ENCODE measurements around the gene AK6.
A peak's percentile ranks its signal among the peaks of the same experiment; 100 is the strongest.

AK6 gene

DNA sequence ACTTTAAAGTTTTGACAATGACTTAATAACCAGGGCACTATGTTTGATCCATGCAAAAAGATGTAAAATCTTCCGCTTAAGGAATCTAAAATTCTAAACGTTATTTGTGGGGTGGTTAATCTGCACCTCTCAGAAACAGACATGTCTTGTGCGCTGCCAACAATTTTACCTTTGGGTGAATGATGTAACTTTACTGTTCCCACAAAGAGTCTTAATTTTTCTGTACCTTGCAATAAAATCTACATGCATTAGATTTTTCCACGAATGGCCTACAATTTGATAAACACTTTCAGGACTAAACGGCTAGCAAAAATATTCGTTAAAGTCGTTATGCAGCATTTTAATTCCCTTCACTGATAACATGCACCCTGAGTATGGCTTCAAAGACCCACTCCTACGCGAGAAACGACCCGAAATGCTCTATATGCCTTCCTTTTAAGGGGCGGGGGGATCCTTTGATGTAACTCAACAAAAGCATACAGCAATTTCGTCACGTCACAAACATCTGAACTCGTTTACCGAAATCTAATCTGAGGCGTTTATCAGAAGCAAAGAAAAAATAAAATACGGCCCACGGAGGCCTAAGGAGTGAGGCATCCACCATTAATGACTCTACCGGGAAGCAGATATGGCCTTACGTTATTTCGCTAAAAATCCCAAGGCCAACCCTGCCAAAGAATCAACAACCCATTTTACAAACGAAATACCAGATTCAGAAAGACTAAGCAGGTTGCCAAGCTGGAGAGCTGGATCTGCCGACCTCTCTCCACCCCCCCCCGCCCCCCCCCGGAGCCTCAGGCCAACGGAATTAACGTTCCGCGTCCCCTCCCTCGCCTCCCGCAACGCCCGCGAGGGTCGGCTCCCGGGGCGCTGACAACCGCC is 621 bp downstream of the AK6 start:
- CTCF ChIA-PET: no interaction called here
- POLR2A ChIA-PET: no interaction called here
- peak; percentile 13 for DNase-seq (ENCODE audit: extremely low spot score)
- TF ChIP-seq FOXM1 (IDR thresholded peaks at IDR 0.05; ENCODE audit: borderline replicate concordance) (peak; percentile 85), ZNF384 (IDR thresholded peaks at IDR 0.05) (no peak)

DNA sequence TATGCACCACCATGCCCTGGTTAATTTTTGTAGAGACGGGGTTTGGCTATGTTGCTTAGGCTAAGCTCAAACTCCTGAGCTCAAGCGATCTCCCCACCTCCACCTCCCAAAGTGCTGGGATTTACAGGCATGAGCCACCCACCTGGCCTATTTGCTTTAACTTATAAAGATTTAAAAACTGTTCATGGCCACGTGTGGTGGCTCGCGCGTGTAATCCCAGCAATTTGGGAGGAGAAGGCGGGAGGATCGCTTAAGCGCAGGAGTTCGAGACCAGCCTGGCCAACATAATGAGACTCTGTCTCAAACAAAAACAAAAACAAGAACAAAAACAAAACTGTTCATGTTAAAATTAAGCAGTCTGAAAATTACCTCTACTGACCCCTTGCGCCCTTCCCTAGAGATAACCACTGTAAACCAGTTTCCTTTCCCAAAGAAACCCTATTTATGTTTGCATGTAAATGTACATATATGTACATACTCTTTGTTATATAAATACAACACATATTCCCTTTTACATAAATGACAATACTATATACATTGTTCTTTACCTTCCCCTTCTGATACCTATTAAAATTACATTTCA is 1.5 kb downstream of the AK6 start:
- ChIA-PET CTCF (interaction anchor here (0.9 kb wide), 1 partner anchor 159 kb away, joined by 3 read pairs; no protein-coding TSS in a partner anchor), POLR2A (no interaction called here)
- DNase-seq (ENCODE audit: extremely low spot score): no peak
- TF ChIP-seq ELF4 (IDR thresholded peaks at IDR 0.05) (no peak), ARNT (IDR thresholded peaks at IDR 0.05) (no peak), L3MBTL2 (conservative IDR thresholded peaks at IDR 0.05) (no peak), FOXK2 (IDR thresholded peaks at IDR 0.05) (no peak), ZNF384 (IDR thresholded peaks at IDR 0.05) (no peak), BHLHE40 (IDR thresholded peaks at IDR 0.05; ENCODE audit: borderline replicate concordance) (no peak), SP1 (IDR thresholded peaks at IDR 0.05) (no peak), HDGF (IDR thresholded peaks at IDR 0.05; ENCODE audit: borderline replicate concordance) (no peak), NFRKB (IDR thresholded peaks at IDR 0.05) (no peak), FOXA1 (IDR thresholded peaks at IDR 0.05) (no peak), LEF1 (IDR thresholded peaks at IDR 0.05; ENCODE audit: borderline replicate concordance) (no peak), CTBP1 (IDR thresholded peaks at IDR 0.05; ENCODE audit: borderline replicate concordance) (no peak), FOXM1 (IDR thresholded peaks at IDR 0.05; ENCODE audit: borderline replicate concordance) (no peak), SUZ12 (IDR thresholded peaks at IDR 0.05) (no peak), TARDBP (IDR thresholded peaks at IDR 0.05) (no peak)
- TF ChIP-seq, protein P1, sequence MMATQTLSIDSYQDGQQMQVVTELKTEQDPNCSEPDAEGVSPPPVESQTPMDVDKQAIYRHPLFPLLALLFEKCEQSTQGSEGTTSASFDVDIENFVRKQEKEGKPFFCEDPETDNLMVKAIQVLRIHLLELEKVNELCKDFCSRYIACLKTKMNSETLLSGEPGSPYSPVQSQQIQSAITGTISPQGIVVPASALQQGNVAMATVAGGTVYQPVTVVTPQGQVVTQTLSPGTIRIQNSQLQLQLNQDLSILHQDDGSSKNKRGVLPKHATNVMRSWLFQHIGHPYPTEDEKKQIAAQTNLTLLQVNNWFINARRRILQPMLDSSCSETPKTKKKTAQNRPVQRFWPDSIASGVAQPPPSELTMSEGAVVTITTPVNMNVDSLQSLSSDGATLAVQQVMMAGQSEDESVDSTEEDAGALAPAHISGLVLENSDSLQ (IDR thresholded peaks at IDR 0.05): no peak

DNA sequence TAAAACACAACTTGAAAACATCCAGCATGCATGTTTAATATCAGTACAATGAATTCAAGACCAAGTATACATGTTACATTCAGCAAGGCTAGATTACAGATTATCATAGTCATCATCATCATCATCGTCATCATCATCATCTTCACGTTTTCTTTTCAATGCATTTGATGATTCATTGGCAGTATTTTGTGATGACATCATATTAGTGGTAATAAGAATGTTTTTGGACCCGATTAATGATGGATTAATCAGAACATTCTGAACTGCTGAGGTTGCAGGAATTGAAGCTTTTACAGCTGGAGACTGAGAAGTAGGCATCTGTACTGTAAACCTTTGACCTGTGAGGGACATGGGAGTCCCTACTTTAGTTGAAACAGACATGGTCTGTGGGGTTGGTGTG is 4.5 kb downstream of the AK6 start:
- ChIA-PET POLR2A (no interaction called here), CTCF (no interaction called here)
- TF ChIP-seq, protein P1 (IDR thresholded peaks at IDR 0.05): no peak
- TF ChIP-seq FOXK2 (IDR thresholded peaks at IDR 0.05) (no peak), ZNF384 (IDR thresholded peaks at IDR 0.05) (no peak), SUZ12 (IDR thresholded peaks at IDR 0.05) (no peak), FOXM1 (IDR thresholded peaks at IDR 0.05; ENCODE audit: borderline replicate concordance) (no peak), LEF1 (IDR thresholded peaks at IDR 0.05; ENCODE audit: borderline replicate concordance) (no peak), SP1 (IDR thresholded peaks at IDR 0.05) (no peak), BHLHE40 (IDR thresholded peaks at IDR 0.05; ENCODE audit: borderline replicate concordance) (no peak)
- DNase-seq (ENCODE audit: extremely low spot score): no peak

DNA sequence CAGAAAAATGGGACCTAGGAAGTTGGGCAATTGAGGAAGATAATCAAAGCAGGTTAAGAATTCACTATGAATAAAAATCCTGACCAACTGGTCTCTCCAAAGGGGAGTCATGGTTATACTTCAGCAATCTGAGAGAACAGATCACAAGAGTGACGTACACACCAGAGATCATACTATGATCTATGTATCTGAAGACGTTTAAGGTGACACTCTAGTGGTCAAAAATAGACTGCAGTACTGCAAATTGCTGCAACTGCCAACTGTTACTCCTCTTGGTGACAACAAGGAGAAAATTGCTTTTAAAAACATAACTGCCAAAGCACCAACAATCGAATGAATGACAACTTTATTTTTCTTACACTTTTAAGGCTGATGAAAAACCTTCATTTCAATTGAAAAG is 4.9 kb downstream of the AK6 start:
- CTCF ChIA-PET: no interaction called here
- DNase-seq (ENCODE audit: extremely low spot score): peak; percentile 28
- TF ChIP-seq, protein P1 (IDR thresholded peaks at IDR 0.05): peak; percentile 19; the same call in 1 of the 2 replicates
- no peak for TF ChIP-seq LEF1 (IDR thresholded peaks at IDR 0.05; ENCODE audit: borderline replicate concordance)
- POLR2A ChIA-PET: no interaction called here

DNA sequence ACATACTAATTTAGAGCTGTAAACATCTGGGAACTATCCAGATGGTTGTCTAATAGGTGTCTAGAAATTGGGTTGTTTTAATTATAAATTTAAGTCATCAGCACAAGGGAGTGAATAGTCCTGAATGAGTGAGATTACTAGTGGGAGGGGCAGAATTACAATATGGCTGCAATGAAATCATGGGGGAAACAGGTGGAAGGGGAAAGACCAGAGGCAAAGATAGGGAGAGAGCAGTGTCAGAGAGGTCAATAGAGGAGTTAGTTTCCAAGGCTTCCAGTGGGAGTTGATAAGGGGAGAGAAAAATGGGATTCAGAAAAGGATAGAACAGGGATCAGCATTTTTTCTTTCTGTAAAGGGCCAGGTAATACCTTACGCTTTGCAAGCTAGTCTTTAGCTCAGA is 8.9 kb downstream of the AK6 start:
- no peak for TF ChIP-seq SP1 (IDR thresholded peaks at IDR 0.05)
- no peak for TF ChIP-seq FOXA1 (IDR thresholded peaks at IDR 0.05)
- TF ChIP-seq TARDBP (IDR thresholded peaks at IDR 0.05): no peak
- no peak for TF ChIP-seq NFRKB (IDR thresholded peaks at IDR 0.05)
- TF ChIP-seq L3MBTL2 (conservative IDR thresholded peaks at IDR 0.05): no peak
- no peak for TF ChIP-seq ARNT (IDR thresholded peaks at IDR 0.05)
- no peak for TF ChIP-seq ELF4 (IDR thresholded peaks at IDR 0.05)
- TF ChIP-seq, protein P1 (IDR thresholded peaks at IDR 0.05): no peak
- TF ChIP-seq FOXM1 (IDR thresholded peaks at IDR 0.05; ENCODE audit: borderline replicate concordance): no peak
- no peak for TF ChIP-seq LEF1 (IDR thresholded peaks at IDR 0.05; ENCODE audit: borderline replicate concordance)
- no peak for TF ChIP-seq SUZ12 (IDR thresholded peaks at IDR 0.05)
- CTCF ChIA-PET: no interaction called here
- DNase-seq (ENCODE audit: extremely low spot score): no peak
- POLR2A ChIA-PET: interaction anchor here (1.0 kb wide), 1 partner anchor 28 kb away, joined by 5 read pairs; the partner anchor contains the start of gene CCDC125

DNA sequence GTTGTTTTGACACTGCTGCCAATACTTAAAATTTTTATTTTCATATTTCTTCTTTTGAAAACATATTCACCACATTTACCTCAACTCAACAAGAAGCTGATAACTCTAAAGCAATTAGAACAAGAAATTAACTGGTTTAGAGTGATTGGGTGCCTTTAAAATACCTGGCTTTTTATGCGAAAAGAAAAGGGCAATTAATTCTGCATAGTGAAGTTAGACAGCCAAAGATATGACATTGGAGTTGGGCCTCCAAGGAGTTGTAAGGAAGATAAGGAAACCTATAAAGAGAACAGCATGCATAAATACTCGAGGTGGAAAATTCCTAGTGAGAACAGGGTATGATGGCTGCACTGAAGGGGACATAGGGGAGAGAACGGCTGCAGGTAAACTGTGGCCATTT is 9.6 kb downstream of the AK6 start:
- TF ChIP-seq SP1 (IDR thresholded peaks at IDR 0.05): no peak
- TF ChIP-seq ZNF384 (IDR thresholded peaks at IDR 0.05): no peak
- no peak for TF ChIP-seq BHLHE40 (IDR thresholded peaks at IDR 0.05; ENCODE audit: borderline replicate concordance)
- TF ChIP-seq, protein P1 (IDR thresholded peaks at IDR 0.05): no peak
- no peak for TF ChIP-seq HDGF (IDR thresholded peaks at IDR 0.05; ENCODE audit: borderline replicate concordance)
- no peak for TF ChIP-seq ELF4 (IDR thresholded peaks at IDR 0.05)
- TF ChIP-seq CTBP1 (IDR thresholded peaks at IDR 0.05; ENCODE audit: borderline replicate concordance): no peak
- no peak for TF ChIP-seq L3MBTL2 (conservative IDR thresholded peaks at IDR 0.05)
- no peak for TF ChIP-seq LEF1 (IDR thresholded peaks at IDR 0.05; ENCODE audit: borderline replicate concordance)
- no peak for TF ChIP-seq NFRKB (IDR thresholded peaks at IDR 0.05)
- TF ChIP-seq FOXK2 (IDR thresholded peaks at IDR 0.05): no peak
- no peak for TF ChIP-seq FOXA1 (IDR thresholded peaks at IDR 0.05)
- TF ChIP-seq SUZ12 (IDR thresholded peaks at IDR 0.05): no peak
- TF ChIP-seq ARNT (IDR thresholded peaks at IDR 0.05): no peak
- no peak for TF ChIP-seq TARDBP (IDR thresholded peaks at IDR 0.05)
- DNase-seq (ENCODE audit: extremely low spot score): no peak
- POLR2A ChIA-PET: interaction anchor here (1.0 kb wide), 1 partner anchor 27 kb away, joined by 5 read pairs; the partner anchor contains the start of gene CCDC125
- CTCF ChIA-PET: no interaction called here

Data from HEK293T (cell line).